Liver (tissue), 4 donors: ENCODE measurements around the gene NKX2-3. TPM values are rescaled to one million over a fixed set of nuclear protein-coding genes. Genes with fewer than 3 reads are reported as not detected.

Experiments
- polyA plus RNA-seq, 2 donors: library from polyadenylated mRNA; stranded (reverse) in 1 of 2; unstranded in 1 of 2; fragments of 200-250 nt in 1 of 2; fragments of >200 nt in 1 of 2; fragmentation: Nextera tagmentation in 1 of 2; extraction: Ambion mirVana in 1 of 2; gene quantifications; one replicate each; pipeline versions ENCODE4 v1.2.1 to v1.2.3, GENCODE V29; 2013 to 2015
- total RNA-seq, 2 donors: library from RNA; depleted of rRNA; stranded (reverse); fragments of >200 nt; gene quantifications; one replicate each; pipeline ENCODE4 v1.2.3, GENCODE V29; 2014
- donor health status: healthy.
- donor health status: healthy.
- donor health status: healthy.

NKX2-3 gene
- total and polyA plus RNA-seq, 4 donors, result 0.06 to 0.09 TPM; not detected in 2

Other genes with a start within 250 kb of the NKX2-3 start
- under 1 TPM; 0.05 to 0.08 TPM for gene CNNM1, start 203.6 kb upstream of the NKX2-3 start, total RNA-seq
- gene CNNM1, start 203.6 kb upstream of the NKX2-3 start, polyA plus RNA-seq, result under 1 TPM; 0.06 to 0.10 TPM
- gene GOT1, start 102.3 kb upstream of the NKX2-3 start, total RNA-seq, result 100 to 1,000 TPM in 1 of 2 donors, 10 to 100 TPM in 1; 73.5 to 137 TPM
- gene GOT1, start 102.3 kb upstream of the NKX2-3 start, polyA plus RNA-seq, result 100 to 1,000 TPM; 109 to 271 TPM
- gene SLC25A28, start 87.5 kb downstream of the NKX2-3 start, total RNA-seq, result 10 to 100 TPM; 15.3 to 18.2 TPM
- 10 to 100 TPM; 11.8 to 28.6 TPM for gene SLC25A28, start 87.5 kb downstream of the NKX2-3 start, polyA plus RNA-seq
- gene ENTPD7, start 126.6 kb downstream of the NKX2-3 start, total RNA-seq, result 10 to 100 TPM; 15.0 to 27.2 TPM
- gene ENTPD7, start 126.6 kb downstream of the NKX2-3 start, polyA plus RNA-seq, result 1 to 10 TPM; 2.0 to 9.2 TPM
- 10 to 100 TPM; 22.6 to 25.2 TPM for gene COX15, start 199.2 kb downstream of the NKX2-3 start, total RNA-seq
- 10 to 100 TPM; 13.4 to 19.0 TPM for gene COX15, start 199.2 kb downstream of the NKX2-3 start, polyA plus RNA-seq
- 10 to 100 TPM; 10.3 to 19.6 TPM for gene CUTC, start 199.3 kb downstream of the NKX2-3 start, total RNA-seq
- gene CUTC, start 199.3 kb downstream of the NKX2-3 start, polyA plus RNA-seq, result 10 to 100 TPM; 15.0 to 23.4 TPM
- 100 to 1,000 TPM in 1 of 2 donors, 10 to 100 TPM in 1; 45.6 to 234 TPM for gene ABCC2, start 249.7 kb downstream of the NKX2-3 start, total RNA-seq
- 10 to 100 TPM; 67.7 to 72.5 TPM for gene ABCC2, start 249.7 kb downstream of the NKX2-3 start, polyA plus RNA-seq